Smooth muscle cell (in vitro differentiated cells): ENCODE data around the gene LRCH4. TPM values are rescaled to one million over a fixed set of nuclear protein-coding genes. Genes with fewer than 3 reads are reported as not detected.

Experiments
- DNase-seq: peaks from one replicate; lab custom pipeline; 2025; ENCODE audit not compliant: unreplicated experiment; lab: John Stamatoyannopoulos, UW
- H2AFZ ChIP-seq: fragments of 200-600 bp; sonication (generic); 2 replicates; pipeline ENCODE4 v1.6.0; 2016; ENCODE audit warnings: antibody characterized with exemption, low read depth, mild to moderate bottlenecking
- H3F3A ChIP-seq: fragments of 200-600 bp; sonication (generic); 2 replicates; pipeline ENCODE4 v1.6.0; 2017; ENCODE audit warnings: antibody characterized with exemption, low read depth
- H3K27ac ChIP-seq: fragments of 200-600 bp; sonication (generic); 2 replicates; pipeline ENCODE4 v1.5.1; 2016; ENCODE audit warnings: low read depth, mild to moderate bottlenecking
- H3K27me3 ChIP-seq: fragments of 200-600 bp; sonication (generic); 2 replicates; pipeline ENCODE4 v1.6.1; 2016; ENCODE audit warnings: low read depth, mild to moderate bottlenecking
- H3K36me3 ChIP-seq: fragments of 200-600 bp; sonication (generic); 2 replicates; pipeline ENCODE4 v1.5.1; 2016; ENCODE audit warnings: low read depth
- H3K4me1 ChIP-seq: fragments of 200-600 bp; sonication (generic); 2 replicates; pipeline ENCODE4 v1.5.1; 2016; ENCODE audit warnings: low read depth
- H3K4me2 ChIP-seq: fragments of 200-600 bp; sonication (generic); 2 replicates; pipeline ENCODE4 v1.6.0; 2016; ENCODE audit warnings: mild to moderate bottlenecking
- H3K4me3 ChIP-seq: fragments of 200-600 bp; sonication (generic); 2 replicates; pipeline ENCODE4 v1.5.1; 2016; ENCODE audit warnings: mild to moderate bottlenecking
- H3K79me2 ChIP-seq: fragments of 200-600 bp; sonication (generic); 2 replicates; pipeline ENCODE4 v1.6.0; 2016; ENCODE audit warnings: low read depth, mild to moderate bottlenecking
- H3K9ac ChIP-seq: fragments of 200-600 bp; sonication (generic); 2 replicates; pipeline ENCODE4 v1.6.0; 2016; ENCODE audit warnings: low read depth
- H3K9me3 ChIP-seq: fragments of 200-600 bp; sonication (generic); replicated peaks from 2 replicates; pipeline ENCODE4 v1.5.1; 2016; ENCODE audit warnings: low read depth
- H4K20me1 ChIP-seq: fragments of 200-600 bp; sonication (generic); 2 replicates; pipeline ENCODE4 v1.6.0; 2016; ENCODE audit warnings: low read depth
- WGBS: methylation state at CpG from one replicate; pipeline ENCODE4 v1.1.7; 2016; ENCODE audit warnings: low lambda C conversion rate; 5-methylcytosine and 5-hydroxymethylcytosine counted together
- polyA plus RNA-seq: library from polyadenylated mRNA; unstranded; fragments of >200 nt; fragmentation: Nextera tagmentation; extraction: Ambion mirVana; gene quantifications from 2 replicates; pipeline ENCODE4 v1.2.1, GENCODE V29; 2016
- total RNA-seq: library from RNA; depleted of rRNA; stranded (reverse); fragments of >200 nt; gene quantifications from 2 replicates; pipeline ENCODE4 v1.2.3, GENCODE V29; 2014
- TF ChIP-seq, protein P1 (sequence below): fragments of 200-600 bp; sonication (generic); IDR thresholded peaks from 2 replicates; pipeline ENCODE4 v1.5.1; 2017; ENCODE audit warnings: borderline replicate concordance, mild to moderate bottlenecking, antibody characterized with exemption; ENCODE audit not compliant: insufficient read depth, poor library complexity, severe bottlenecking

LRCH4 gene
- total and polyA plus RNA-seq, 2 experiments from 2014 or later = 48.2 to 58.5 TPM

GRCh38 chr7:100577507-100577906, 8.4 kb downstream of the LRCH4 start:
- DNase-seq = no peak
- TF ChIP-seq, protein P1, sequence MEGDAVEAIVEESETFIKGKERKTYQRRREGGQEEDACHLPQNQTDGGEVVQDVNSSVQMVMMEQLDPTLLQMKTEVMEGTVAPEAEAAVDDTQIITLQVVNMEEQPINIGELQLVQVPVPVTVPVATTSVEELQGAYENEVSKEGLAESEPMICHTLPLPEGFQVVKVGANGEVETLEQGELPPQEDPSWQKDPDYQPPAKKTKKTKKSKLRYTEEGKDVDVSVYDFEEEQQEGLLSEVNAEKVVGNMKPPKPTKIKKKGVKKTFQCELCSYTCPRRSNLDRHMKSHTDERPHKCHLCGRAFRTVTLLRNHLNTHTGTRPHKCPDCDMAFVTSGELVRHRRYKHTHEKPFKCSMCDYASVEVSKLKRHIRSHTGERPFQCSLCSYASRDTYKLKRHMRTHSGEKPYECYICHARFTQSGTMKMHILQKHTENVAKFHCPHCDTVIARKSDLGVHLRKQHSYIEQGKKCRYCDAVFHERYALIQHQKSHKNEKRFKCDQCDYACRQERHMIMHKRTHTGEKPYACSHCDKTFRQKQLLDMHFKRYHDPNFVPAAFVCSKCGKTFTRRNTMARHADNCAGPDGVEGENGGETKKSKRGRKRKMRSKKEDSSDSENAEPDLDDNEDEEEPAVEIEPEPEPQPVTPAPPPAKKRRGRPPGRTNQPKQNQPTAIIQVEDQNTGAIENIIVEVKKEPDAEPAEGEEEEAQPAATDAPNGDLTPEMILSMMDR = no peak
- H3K9me3 ChIP-seq = no peaks in the 10 kb centered on the region
- no peak overlapping the region for H3K4me2 ChIP-seq
- no peaks in the 10 kb centered on the region for H3F3A ChIP-seq
- H3K9ac ChIP-seq = no peak overlapping the region
- H4K20me1 ChIP-seq = peaks cover 11% of the 10 kb centered on the region
- H2AFZ ChIP-seq = no peak overlapping the region
- H3K36me3 ChIP-seq = peaks cover 6% of the 10 kb centered on the region
- H3K27me3 ChIP-seq = no peaks in the 10 kb centered on the region
- WGBS = 97% methylated on average over 13 of the region's 14 CpGs
- H3K4me1 ChIP-seq = no peaks in the 10 kb centered on the region
- H3K79me2 ChIP-seq = peaks cover 7% of the 10 kb centered on the region
- no peak overlapping the region for H3K4me3 ChIP-seq
- no peak overlapping the region for H3K27ac ChIP-seq

GRCh38 chr7:100577103-100577502, 8.8 kb downstream of the LRCH4 start:
- peaks cover 7% of the 10 kb centered on the region for H4K20me1 ChIP-seq
- H3K79me2 ChIP-seq = peaks cover 3% of the 10 kb centered on the region
- no peak overlapping the region for H3K4me3 ChIP-seq
- no peaks in the 10 kb centered on the region for H3F3A ChIP-seq
- no peak for DNase-seq
- no peaks in the 10 kb centered on the region for H3K27me3 ChIP-seq
- TF ChIP-seq, protein P1 = no peak
- no peaks in the 10 kb centered on the region for H3K9me3 ChIP-seq
- 97% methylated on average over 18 of the region's 24 CpGs for WGBS
- no peak overlapping the region for H3K9ac ChIP-seq
- H2AFZ ChIP-seq = no peak overlapping the region
- H3K4me1 ChIP-seq = no peaks in the 10 kb centered on the region
- H3K27ac ChIP-seq = no peak overlapping the region
- H3K4me2 ChIP-seq = no peak overlapping the region
- H3K36me3 ChIP-seq = peaks cover 6% of the 10 kb centered on the region

DNA sequence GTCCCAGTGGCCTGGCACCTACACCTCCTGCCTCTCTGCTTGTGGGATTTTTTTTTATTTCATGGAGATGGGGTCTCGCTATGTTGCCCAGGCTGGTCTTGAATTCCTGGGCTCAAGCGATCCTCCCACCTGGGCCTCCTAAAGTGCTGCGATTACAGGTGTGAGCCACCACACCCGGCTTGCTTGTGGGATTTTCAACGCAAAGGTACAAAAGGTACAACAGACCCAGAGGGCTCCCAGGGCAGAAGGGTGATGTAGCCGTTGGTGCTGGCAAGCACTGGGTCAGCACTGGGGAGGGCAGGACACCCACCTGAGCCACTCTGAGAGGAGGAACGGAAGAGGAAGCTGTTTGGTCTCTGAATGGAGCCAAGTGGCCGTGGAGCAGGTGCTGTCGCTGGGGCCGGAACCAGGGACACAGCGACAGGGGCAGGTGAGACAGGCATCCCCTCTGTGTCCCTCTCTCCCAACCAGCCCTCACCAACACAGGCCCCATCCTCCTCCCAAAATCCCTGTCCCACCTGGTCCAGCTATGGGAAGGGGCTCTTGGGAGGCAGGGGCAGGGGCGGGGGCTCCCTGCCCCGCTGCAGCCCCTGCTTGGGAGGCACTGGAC, 9.4 kb downstream of the LRCH4 start:
- Histone ChIP-seq H2AFZ (no peak overlapping the region), H4K20me1 (peaks cover 4% of the 10 kb centered on the region), H3F3A (no peaks in the 10 kb centered on the region), H3K9ac (no peak overlapping the region), H3K4me2 (no peak overlapping the region), H3K79me2 (no peaks in the 10 kb centered on the region), H3K4me3 (no peak overlapping the region), H3K27ac (no peak overlapping the region), H3K27me3 (no peaks in the 10 kb centered on the region), H3K9me3 (no peaks in the 10 kb centered on the region), H3K4me1 (no peaks in the 10 kb centered on the region), H3K36me3 (peaks cover 5% of the 10 kb centered on the region)
- no peak for DNase-seq
- WGBS = 97% methylated on average over 10 of the region's 13 CpGs
- TF ChIP-seq, protein P1 = no peak
